A549 (cell line): ENCODE data around the gene TGFB3.

Source experiments
- CBX2 ChIP-seq: fragments of 200-600 bp; sonication (generic); IDR thresholded peaks from 2 replicates; pipeline ENCODE4 v1.6.1; 2016; ENCODE audit warnings: low read depth, mild to moderate bottlenecking, borderline replicate concordance
- CHD4 ChIP-seq: fragments of 200-600 bp; sonication (generic); IDR thresholded peaks from 2 replicates; pipeline ENCODE4 v1.6.1; 2016; ENCODE audit warnings: antibody characterized with exemption, mild to moderate bottlenecking, borderline replicate concordance
- CTCF ChIP-seq: fragments of >200 bp; sonication (Bioruptor Twin); formaldehyde crosslinking; IDR thresholded peaks from 3 replicates; pipeline ENCODE4 v1.5.1; 2016
- EP300 ChIP-seq, 2 experiments: fragments of >200 bp; sonication (Bioruptor Twin); formaldehyde crosslinking; IDR thresholded peaks; 2 replicates in 1 of 2; 3 replicates in 1 of 2; pipeline ENCODE4 v1.6.1; 2016 to 2017
- GATA3 ChIP-seq: IDR thresholded peaks from 2 replicates; pipeline ENCODE4 v1.6.1; 2012; ENCODE audit warnings: borderline replicate concordance
- HDAC2 ChIP-seq: fragments of 200-600 bp; sonication (generic); IDR thresholded peaks from 2 replicates; pipeline ENCODE4 v1.6.1; 2016
- HMGXB4 ChIP-seq: fragments of 250-450 bp; sonication (Bioruptor Pico); IDR thresholded peaks from 2 replicates; pipeline ENCODE4 v1.5.0; 2021; ENCODE audit warnings: mild to moderate bottlenecking, moderate library complexity, borderline replicate concordance
- POLR2A ChIP-seq: IDR thresholded peaks from 2 replicates; pipeline ENCODE4 v1.6.1; 2012; ENCODE audit warnings: mild to moderate bottlenecking, low read length
- RCOR1 ChIP-seq: fragments of 150-350 bp; IDR thresholded peaks from 2 replicates; pipeline ENCODE4 v1.6.1; 2014; ENCODE audit warnings: antibody characterized with exemption, low read length, low read depth

GRCh38 chr14:75960231-75960630 is 21.6 kb downstream of the TGFB3 start:
- TF ChIP-seq CHD4 = no peak
- TF ChIP-seq GATA3 = no peak
- TF ChIP-seq CTCF = no peak
- TF ChIP-seq EP300 (IDR thresholded peaks at IDR 0.05) = no peak
- TF ChIP-seq CBX2 = no peak
- TF ChIP-seq RCOR1 = no peak
- TF ChIP-seq POLR2A = no peak
- TF ChIP-seq HMGXB4 (CRISPR knock-in tag) = no peak
- TF ChIP-seq HDAC2 = no peak
